Measurements from ENCODE around the gene PHTF1.

Gene PHTF1

GRCh38 chr1:113792986-113793385 lies 33.7 kb upstream of the PHTF1 start:
- H3K4me3 ChIP-seq (ENCODE audit: low read length in 2 of 2) = no peak overlapping the region
- no peaks in the 10 kb centered on the region for H3K27me3 ChIP-seq (ENCODE audit: control insufficient read depth in 2 of 2, insufficient read depth in 2 of 2, low read length in 2 of 2)
- H3K27ac ChIP-seq (ENCODE audit: low read depth in 2 of 2, low read length in 2 of 2) = no peak overlapping the region
- no peak overlapping the region for H3K9ac ChIP-seq (ENCODE audit: low read depth in 1 of 2, low read length in 2 of 2)
- peaks cover 16 to 41% of the 10 kb centered on the region in 2 donors for H3K36me3 ChIP-seq (ENCODE audit: control insufficient read depth in 2 of 2, insufficient read depth in 2 of 2, low read length in 2 of 2)
- no peaks in the 10 kb centered on the region for H3K9me3 ChIP-seq (ENCODE audit: control insufficient read depth in 2 of 2, low read length in 2 of 2)
- H3K4me1 ChIP-seq (ENCODE audit: control insufficient read depth in 2 of 2, insufficient read depth in 2 of 2, low read length in 2 of 2) = peaks cover 0 to 2% of the 10 kb centered on the region in 2 donors

DNA sequence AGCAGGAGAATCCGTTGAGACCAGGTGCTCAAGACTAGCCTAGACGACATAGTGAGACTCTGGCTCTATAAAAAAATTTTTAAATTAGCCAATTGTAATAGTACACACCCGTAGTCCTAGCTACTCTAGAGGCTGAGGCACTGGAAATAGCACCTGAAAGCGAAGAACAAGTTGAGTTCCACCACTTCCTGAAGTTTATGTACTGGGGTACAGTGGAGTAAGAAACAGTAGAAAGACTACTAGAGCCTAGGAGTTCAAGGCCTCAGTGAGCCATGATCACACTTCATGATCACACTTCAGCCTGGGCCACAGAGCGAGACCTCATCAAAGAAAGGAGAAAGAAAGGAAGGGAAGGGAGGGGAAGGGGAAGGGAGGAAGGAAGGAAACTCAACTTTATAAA lies 33.2 kb upstream of the PHTF1 start:
- Histone ChIP-seq H3K4me1 (ENCODE audit: control insufficient read depth in 2 of 2, insufficient read depth in 2 of 2, low read length in 2 of 2) (peaks cover 0 to 2% of the 10 kb centered on the region in 2 donors), H3K4me3 (ENCODE audit: low read length in 2 of 2) (no peak overlapping the region), H3K9me3 (ENCODE audit: control insufficient read depth in 2 of 2, low read length in 2 of 2) (no peaks in the 10 kb centered on the region), H3K9ac (ENCODE audit: low read depth in 1 of 2, low read length in 2 of 2) (no peak overlapping the region), H3K36me3 (ENCODE audit: control insufficient read depth in 2 of 2, insufficient read depth in 2 of 2, low read length in 2 of 2) (peaks cover 12 to 38% of the 10 kb centered on the region in 2 donors), H3K27me3 (ENCODE audit: control insufficient read depth in 2 of 2, insufficient read depth in 2 of 2, low read length in 2 of 2) (no peaks in the 10 kb centered on the region), H3K27ac (ENCODE audit: low read depth in 2 of 2, low read length in 2 of 2) (no peak overlapping the region)

GRCh38 chr1:113788802-113789201 lies 29.5 kb upstream of the PHTF1 start:
- Histone ChIP-seq H3K9ac (ENCODE audit: low read depth in 1 of 2, low read length in 2 of 2) (no peak overlapping the region), H3K4me3 (ENCODE audit: low read length in 2 of 2) (no peak overlapping the region), H3K27ac (ENCODE audit: low read depth in 2 of 2, low read length in 2 of 2) (no peak overlapping the region), H3K9me3 (ENCODE audit: control insufficient read depth in 2 of 2, low read length in 2 of 2) (no peaks in the 10 kb centered on the region), H3K27me3 (ENCODE audit: control insufficient read depth in 2 of 2, insufficient read depth in 2 of 2, low read length in 2 of 2) (no peaks in the 10 kb centered on the region), H3K36me3 (ENCODE audit: control insufficient read depth in 2 of 2, insufficient read depth in 2 of 2, low read length in 2 of 2) (peaks cover 0 to 14% of the 10 kb centered on the region in 2 donors), H3K4me1 (ENCODE audit: control insufficient read depth in 2 of 2, insufficient read depth in 2 of 2, low read length in 2 of 2) (peaks cover 7 to 10% of the 10 kb centered on the region in 2 donors)

GRCh38 chr1:113787663-113788062 lies 28.4 kb upstream of the PHTF1 start:
- Histone ChIP-seq H3K9me3 (ENCODE audit: control insufficient read depth in 2 of 2, low read length in 2 of 2) (no peaks in the 10 kb centered on the region), H3K4me1 (ENCODE audit: control insufficient read depth in 2 of 2, insufficient read depth in 2 of 2, low read length in 2 of 2) (peaks cover 15 to 19% of the 10 kb centered on the region in 2 donors), H3K9ac (ENCODE audit: low read depth in 1 of 2, low read length in 2 of 2) (no peak overlapping the region), H3K4me3 (ENCODE audit: low read length in 2 of 2) (no peak overlapping the region), H3K36me3 (ENCODE audit: control insufficient read depth in 2 of 2, insufficient read depth in 2 of 2, low read length in 2 of 2) (peaks cover 0 to 9% of the 10 kb centered on the region in 2 donors), H3K27me3 (ENCODE audit: control insufficient read depth in 2 of 2, insufficient read depth in 2 of 2, low read length in 2 of 2) (no peaks in the 10 kb centered on the region), H3K27ac (ENCODE audit: low read depth in 2 of 2, low read length in 2 of 2) (no peak overlapping the region)

- H3K9me3 ChIP-seq (ENCODE audit: control insufficient read depth in 2 of 2, low read length in 2 of 2) = no peaks in the 10 kb centered on the region
- no peak overlapping the region for H3K27ac ChIP-seq (ENCODE audit: low read depth in 2 of 2, low read length in 2 of 2)
- no peaks in the 10 kb centered on the region for H3K27me3 ChIP-seq (ENCODE audit: control insufficient read depth in 2 of 2, insufficient read depth in 2 of 2, low read length in 2 of 2)
- peaks cover 0 to 6% of the 10 kb centered on the region in 2 donors for H3K36me3 ChIP-seq (ENCODE audit: control insufficient read depth in 2 of 2, insufficient read depth in 2 of 2, low read length in 2 of 2)
- peaks cover 15 to 19% of the 10 kb centered on the region in 2 donors for H3K4me1 ChIP-seq (ENCODE audit: control insufficient read depth in 2 of 2, insufficient read depth in 2 of 2, low read length in 2 of 2)
- H3K4me3 ChIP-seq (ENCODE audit: low read length in 2 of 2) = no peak overlapping the region
- H3K9ac ChIP-seq (ENCODE audit: low read depth in 1 of 2, low read length in 2 of 2) = no peak overlapping the region
Observed at GRCh38 chr1:113786069-113786468, 26.8 kb upstream of the PHTF1 start.

DNA sequence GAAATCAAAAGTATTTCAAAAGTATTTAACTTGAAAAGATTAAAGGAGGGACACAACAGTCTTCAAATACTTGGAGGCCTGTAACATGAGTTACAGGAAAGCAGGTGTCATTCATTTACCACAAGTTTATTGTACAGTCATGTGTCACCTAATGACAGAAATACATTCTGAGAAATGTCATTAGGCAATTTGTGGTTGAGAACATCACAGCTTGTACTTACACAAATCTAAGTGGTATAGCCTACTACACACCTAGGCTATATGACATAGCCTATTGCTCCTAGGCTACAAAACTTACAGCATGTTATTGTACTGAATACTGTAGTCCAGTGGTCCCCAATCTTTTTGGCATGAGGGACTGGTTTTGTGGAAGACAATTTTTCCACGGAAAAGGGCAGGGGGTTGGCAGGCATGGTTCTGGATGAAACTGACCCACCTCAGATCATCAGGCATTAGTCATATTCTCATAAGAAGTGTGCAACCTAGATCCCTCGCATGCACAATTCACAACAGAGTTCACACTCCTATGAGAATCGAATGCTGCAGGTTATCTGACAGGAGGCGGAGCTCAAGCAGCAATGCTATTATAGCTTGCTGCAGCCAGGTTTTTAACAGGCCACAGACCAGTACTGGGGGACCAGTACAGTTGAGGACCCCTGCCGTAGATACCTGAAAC lies 25.0 kb upstream of the PHTF1 start:
- H3K27ac ChIP-seq (ENCODE audit: low read depth in 2 of 2, low read length in 2 of 2) = peak overlapping the region; percentile 40 to 76
- peaks cover 15 to 27% of the 10 kb centered on the region in 2 donors for H3K4me1 ChIP-seq (ENCODE audit: control insufficient read depth in 2 of 2, insufficient read depth in 2 of 2, low read length in 2 of 2)
- no peak overlapping the region for H3K4me3 ChIP-seq (ENCODE audit: low read length in 2 of 2)

DNA sequence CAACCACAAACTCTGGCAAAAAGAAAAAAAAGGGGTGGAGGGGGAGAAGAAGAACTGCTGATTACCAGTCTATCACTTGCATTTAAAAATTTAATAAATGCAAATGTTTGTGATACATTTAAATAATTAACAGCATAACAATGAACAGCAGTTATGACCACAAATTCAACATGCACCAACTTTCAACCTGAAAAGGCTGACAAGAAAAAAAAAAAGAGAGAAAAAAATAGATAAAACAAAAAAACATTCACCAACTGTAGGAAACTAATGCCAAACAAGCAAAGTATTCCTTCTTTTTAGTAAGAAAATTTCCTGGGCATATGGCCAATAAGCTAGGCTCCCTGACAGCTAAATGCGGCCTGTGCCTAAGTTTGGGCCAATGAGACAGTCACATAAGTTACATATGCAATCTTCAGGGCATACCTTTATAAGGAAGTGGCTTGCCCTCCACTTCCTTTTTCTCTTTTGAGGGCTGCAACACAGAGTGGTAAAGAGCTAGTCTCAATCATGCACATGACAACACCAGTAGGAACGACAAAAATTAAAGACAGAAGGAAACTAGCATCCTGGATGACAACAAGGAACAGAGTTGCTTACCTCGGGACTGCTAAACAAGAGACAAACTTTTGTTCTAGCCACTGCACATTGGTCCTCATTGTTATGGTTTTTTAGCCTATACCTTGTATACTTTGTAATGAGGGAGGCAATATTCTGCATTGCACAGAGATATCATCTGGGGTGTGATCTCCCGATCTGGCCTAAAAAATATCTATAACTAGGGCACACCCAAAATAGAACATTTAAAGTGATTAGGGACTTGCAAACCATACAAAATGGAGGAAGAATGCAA lies 24.2 kb upstream of the PHTF1 start:
- Histone ChIP-seq H3K9ac (ENCODE audit: low read depth in 1 of 2, low read length in 2 of 2) (no peak overlapping the region), H3K4me3 (ENCODE audit: low read length in 2 of 2) (no peak overlapping the region), H3K36me3 (ENCODE audit: control insufficient read depth in 2 of 2, insufficient read depth in 2 of 2, low read length in 2 of 2) (no peaks in the 10 kb centered on the region), H3K27me3 (ENCODE audit: control insufficient read depth in 2 of 2, insufficient read depth in 2 of 2, low read length in 2 of 2) (no peaks in the 10 kb centered on the region), H3K27ac (ENCODE audit: low read depth in 2 of 2, low read length in 2 of 2) (peak overlapping the region; percentile 43 to 76), H3K4me1 (ENCODE audit: control insufficient read depth in 2 of 2, insufficient read depth in 2 of 2, low read length in 2 of 2) (peaks cover 15 to 27% of the 10 kb centered on the region in 2 donors), H3K9me3 (ENCODE audit: control insufficient read depth in 2 of 2, low read length in 2 of 2) (no peaks in the 10 kb centered on the region)

More for the DNA sequence above, 25.0 kb upstream of the PHTF1 start:
- Histone ChIP-seq H3K9ac (ENCODE audit: low read depth in 1 of 2, low read length in 2 of 2) (no peak overlapping the region), H3K9me3 (ENCODE audit: control insufficient read depth in 2 of 2, low read length in 2 of 2) (no peaks in the 10 kb centered on the region), H3K36me3 (ENCODE audit: control insufficient read depth in 2 of 2, insufficient read depth in 2 of 2, low read length in 2 of 2) (peaks cover 0 to 4% of the 10 kb centered on the region in 2 donors), H3K27me3 (ENCODE audit: control insufficient read depth in 2 of 2, insufficient read depth in 2 of 2, low read length in 2 of 2) (no peaks in the 10 kb centered on the region)

DNA sequence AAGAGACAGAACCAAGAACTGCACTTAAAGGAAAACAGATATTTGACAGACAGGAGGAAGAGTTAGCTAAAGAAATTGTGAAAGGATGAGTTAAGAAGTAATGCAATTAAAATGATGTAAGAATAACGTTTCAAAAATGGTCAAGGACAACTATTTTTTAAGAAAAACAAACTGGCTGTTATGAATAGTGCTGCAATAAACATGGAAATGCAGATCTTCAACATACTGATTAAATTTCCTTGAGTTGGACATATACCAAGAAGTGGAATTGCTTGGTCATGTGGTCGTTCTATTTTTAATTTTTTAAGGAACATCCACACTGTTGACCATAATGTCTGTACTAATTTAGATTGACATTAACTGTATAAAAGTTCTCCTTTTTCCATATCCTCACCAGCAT lies 23.1 kb upstream of the PHTF1 start:
- peaks cover 15 to 27% of the 10 kb centered on the region in 2 donors for H3K4me1 ChIP-seq (ENCODE audit: control insufficient read depth in 2 of 2, insufficient read depth in 2 of 2, low read length in 2 of 2)

DNA sequence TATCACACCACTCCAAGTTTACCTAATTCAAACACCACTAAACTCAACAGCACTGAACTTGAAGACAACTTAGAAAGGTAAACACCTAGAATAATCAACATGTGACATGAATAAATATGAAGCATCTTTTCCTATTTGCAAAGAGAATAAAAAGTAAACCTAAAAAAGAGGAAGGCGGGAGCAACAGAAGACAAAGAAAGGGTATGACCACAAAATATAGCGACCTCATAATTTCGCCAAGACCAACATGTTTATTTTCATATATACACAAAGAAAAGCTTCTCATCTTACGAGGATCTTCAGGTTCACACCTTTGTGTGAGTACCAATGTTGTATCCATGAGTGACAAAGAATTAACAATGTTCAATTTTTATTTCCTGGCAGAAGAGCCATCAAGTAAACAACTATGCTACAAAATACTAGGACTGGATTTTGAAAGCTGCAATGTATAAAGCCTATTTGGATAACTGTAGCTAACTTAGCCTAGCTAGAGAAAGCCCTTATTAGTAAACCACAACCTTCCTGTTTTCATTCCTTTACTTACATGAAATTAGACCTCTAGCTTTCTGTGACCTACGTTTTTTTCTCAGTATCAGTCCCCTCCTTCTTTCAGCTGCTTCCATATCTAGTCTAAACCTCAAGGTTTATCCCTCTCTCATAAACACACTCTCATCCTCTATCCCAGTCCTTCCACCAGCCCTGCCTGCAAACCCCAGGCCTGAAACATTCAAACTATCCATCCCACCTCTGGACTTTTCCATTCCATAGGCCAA lies 21.3 kb upstream of the PHTF1 start:
- H3K4me3 ChIP-seq (ENCODE audit: low read length in 2 of 2) = no peak overlapping the region
- no peaks in the 10 kb centered on the region for H3K27me3 ChIP-seq (ENCODE audit: control insufficient read depth in 2 of 2, insufficient read depth in 2 of 2, low read length in 2 of 2)
- H3K36me3 ChIP-seq (ENCODE audit: control insufficient read depth in 2 of 2, insufficient read depth in 2 of 2, low read length in 2 of 2) = peaks cover 10 to 15% of the 10 kb centered on the region in 2 donors
- no peak overlapping the region for H3K9ac ChIP-seq (ENCODE audit: low read depth in 1 of 2, low read length in 2 of 2)
- no peaks in the 10 kb centered on the region for H3K9me3 ChIP-seq (ENCODE audit: control insufficient read depth in 2 of 2, low read length in 2 of 2)
- peaks cover 15 to 25% of the 10 kb centered on the region in 2 donors for H3K4me1 ChIP-seq (ENCODE audit: control insufficient read depth in 2 of 2, insufficient read depth in 2 of 2, low read length in 2 of 2)
- H3K27ac ChIP-seq (ENCODE audit: low read depth in 2 of 2, low read length in 2 of 2) = no peak overlapping the region

More for the DNA sequence above, 23.1 kb upstream of the PHTF1 start:
- Histone ChIP-seq H3K9ac (ENCODE audit: low read depth in 1 of 2, low read length in 2 of 2) (no peak overlapping the region), H3K9me3 (ENCODE audit: control insufficient read depth in 2 of 2, low read length in 2 of 2) (no peaks in the 10 kb centered on the region), H3K27ac (ENCODE audit: low read depth in 2 of 2, low read length in 2 of 2) (no peak overlapping the region), H3K36me3 (ENCODE audit: control insufficient read depth in 2 of 2, insufficient read depth in 2 of 2, low read length in 2 of 2) (no peaks in the 10 kb centered on the region), H3K27me3 (ENCODE audit: control insufficient read depth in 2 of 2, insufficient read depth in 2 of 2, low read length in 2 of 2) (no peaks in the 10 kb centered on the region), H3K4me3 (ENCODE audit: low read length in 2 of 2) (no peak overlapping the region)

Data from mucosa of rectum (tissue), 2 donors.